ENCODE data around the gene NECAP2.
A peak's percentile ranks its signal among the peaks of the same experiment; 100 is the strongest.
"Not testable (repeated sequence)": the region's sequence is repeated elsewhere in the genome, so short reads cannot be mapped to it uniquely, and the experiment has no call there.

NECAP2 gene

DNA sequence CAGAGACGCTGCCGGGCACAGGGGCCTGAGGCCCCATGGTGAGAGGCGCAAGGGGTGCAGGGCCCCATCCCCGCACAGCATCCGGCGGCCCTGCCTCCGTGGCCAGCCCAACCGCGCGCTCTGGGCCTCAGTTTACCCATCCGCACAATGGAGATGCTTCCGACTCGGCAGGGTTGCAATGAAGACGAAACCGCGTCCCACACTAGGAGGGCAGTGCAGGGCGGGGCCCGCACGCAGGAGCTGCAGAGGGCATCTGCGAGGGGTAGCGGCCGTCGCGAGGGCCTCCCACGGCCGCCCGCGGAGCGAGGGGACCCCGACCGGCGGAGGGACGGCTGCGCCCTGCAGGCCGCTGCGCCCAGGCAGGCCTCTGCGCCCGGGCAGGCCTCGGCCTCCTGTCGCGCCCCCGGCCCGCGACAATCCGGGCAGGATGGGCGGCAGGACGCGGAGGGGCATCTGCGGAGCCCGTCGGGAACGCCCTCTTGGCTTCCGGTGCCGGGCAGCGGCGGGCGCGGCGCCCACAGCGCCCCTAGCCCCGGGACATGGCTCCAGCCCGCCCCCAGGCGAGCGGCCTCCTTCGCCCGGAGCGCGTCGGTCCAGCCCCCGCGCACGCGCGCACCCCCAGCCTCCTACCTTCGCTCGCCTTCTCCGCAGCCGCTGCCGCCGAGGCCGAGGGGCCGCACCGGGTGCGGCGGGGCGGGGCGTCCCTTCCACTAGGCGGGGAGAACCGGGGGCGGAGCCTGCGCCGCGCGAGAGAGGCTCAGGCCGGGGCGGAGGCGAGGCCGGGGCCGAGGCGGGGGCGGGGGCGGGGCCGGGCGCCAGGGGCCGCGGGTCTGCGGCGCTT, 58.3 kb downstream of the NECAP2 start:
- TF ChIP-seq, protein P1, sequence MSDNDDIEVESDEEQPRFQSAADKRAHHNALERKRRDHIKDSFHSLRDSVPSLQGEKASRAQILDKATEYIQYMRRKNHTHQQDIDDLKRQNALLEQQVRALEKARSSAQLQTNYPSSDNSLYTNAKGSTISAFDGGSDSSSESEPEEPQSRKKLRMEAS (IDR thresholded peaks at IDR 0.05; ENCODE audit: low read depth, low read length): 0 out of 2 replicates have a peak, but pooled peaks have one; percentile 34
- TF ChIP-seq MYC (IDR thresholded peaks at IDR 0.05; ENCODE audit: low read depth, low read length) (0 out of 2 replicates have a peak, but pooled peaks have one; percentile 29), POLR2A (IDR thresholded peaks at IDR 0.05; ENCODE audit: extremely low read depth, insufficient read length) (peak; percentile 13)
- TF ChIP-seq, protein P2, sequence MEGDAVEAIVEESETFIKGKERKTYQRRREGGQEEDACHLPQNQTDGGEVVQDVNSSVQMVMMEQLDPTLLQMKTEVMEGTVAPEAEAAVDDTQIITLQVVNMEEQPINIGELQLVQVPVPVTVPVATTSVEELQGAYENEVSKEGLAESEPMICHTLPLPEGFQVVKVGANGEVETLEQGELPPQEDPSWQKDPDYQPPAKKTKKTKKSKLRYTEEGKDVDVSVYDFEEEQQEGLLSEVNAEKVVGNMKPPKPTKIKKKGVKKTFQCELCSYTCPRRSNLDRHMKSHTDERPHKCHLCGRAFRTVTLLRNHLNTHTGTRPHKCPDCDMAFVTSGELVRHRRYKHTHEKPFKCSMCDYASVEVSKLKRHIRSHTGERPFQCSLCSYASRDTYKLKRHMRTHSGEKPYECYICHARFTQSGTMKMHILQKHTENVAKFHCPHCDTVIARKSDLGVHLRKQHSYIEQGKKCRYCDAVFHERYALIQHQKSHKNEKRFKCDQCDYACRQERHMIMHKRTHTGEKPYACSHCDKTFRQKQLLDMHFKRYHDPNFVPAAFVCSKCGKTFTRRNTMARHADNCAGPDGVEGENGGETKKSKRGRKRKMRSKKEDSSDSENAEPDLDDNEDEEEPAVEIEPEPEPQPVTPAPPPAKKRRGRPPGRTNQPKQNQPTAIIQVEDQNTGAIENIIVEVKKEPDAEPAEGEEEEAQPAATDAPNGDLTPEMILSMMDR (IDR thresholded peaks at IDR 0.05; ENCODE audit: low read depth, low read length): no peak
- peak; percentile 89 for DNase-seq (ENCODE audit: low read depth)
- H3K4me3 ChIP-seq (ENCODE audit: low read depth, low read length): peak overlapping the region; percentile 60

DNA sequence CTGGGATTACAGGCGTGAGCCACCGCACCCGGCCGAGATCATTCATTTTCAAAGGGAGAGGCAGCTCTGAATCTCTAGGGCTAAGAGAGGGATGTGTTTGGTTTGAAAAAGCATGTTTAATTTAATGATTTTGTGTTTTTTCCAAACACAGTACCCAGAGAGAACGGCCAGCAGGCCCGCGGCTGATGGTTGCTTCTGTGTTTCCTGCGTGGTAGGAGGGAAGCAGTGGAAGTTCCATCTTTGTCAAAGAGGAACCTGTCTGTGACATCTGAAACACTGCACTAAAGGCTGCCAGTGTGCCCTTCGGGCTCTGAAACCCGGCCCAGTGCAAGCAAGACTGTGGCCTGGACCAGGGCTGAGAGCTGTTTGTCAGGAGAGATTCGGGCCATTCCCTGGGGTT, 59.9 kb downstream of the NECAP2 start:
- not testable (repeated sequence) for DNase-seq (ENCODE audit: low read depth); H3K4me3 ChIP-seq (ENCODE audit: low read depth, low read length)

DNA sequence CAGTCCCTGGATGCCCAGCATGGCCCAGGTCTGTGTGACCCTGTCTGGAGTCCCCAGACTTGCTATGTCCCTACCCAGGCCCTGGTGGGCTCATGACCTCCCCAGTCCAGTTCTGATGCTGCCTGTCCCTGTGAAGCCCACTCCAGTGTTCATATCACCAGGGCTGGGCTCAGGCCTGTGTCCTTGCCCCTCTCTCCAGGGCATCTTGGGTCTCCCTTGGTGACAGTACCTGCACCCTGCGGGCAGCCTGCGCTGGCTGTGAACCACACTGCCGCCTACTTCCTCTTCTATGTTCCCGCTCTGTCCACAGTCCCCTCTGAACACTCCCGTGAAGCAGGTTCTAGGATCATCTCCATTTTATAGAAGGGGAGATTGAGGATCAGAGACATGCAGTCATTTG, 60.5 kb downstream of the NECAP2 start:
- H3K4me3 ChIP-seq (ENCODE audit: low read depth, low read length): not testable (repeated sequence)
- peak; percentile 34 for DNase-seq (ENCODE audit: low read depth)

DNA sequence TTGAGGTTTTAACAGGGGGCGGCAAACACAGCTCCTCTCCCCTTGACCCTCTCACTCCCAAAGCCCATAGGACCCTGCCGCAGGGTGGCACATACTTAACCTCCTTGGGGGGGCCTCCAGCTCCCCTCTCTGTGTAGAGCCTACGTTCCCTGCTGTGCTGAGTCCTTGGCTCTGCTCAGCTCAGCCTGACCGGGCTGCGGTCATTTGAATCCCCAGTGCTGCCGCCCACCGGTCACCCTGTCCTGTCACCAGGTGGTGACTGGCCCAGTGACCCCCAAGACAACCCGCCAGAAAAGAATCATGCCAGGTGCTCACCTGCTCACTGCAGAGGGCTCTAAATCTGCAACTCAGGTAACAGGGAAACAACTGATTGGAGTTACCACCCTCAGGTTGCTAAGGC, 60.9 kb downstream of the NECAP2 start:
- not testable (repeated sequence) for H3K4me3 ChIP-seq (ENCODE audit: low read depth, low read length)

DNA sequence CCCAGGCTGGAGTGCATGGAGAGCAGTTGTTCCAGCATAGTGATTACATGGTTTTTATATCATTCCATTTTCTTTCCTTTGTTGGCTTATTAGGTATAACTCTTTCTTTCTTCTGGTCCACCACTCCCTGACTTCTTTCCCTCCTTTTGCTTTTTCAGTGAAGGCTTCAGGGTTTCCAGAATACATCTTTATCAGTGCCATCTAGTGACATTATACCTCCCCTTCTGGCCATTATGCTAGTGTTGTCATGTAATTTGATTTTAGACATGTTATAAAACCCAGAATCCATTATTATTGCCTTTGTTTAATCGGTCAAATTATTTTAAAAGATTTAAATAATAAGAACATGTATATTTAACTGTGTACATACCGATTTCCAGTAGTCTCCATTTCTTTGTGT, 63.0 kb downstream of the NECAP2 start:
- TF ChIP-seq MYC (IDR thresholded peaks at IDR 0.05; ENCODE audit: low read depth, low read length) (no peak), POLR2A (IDR thresholded peaks at IDR 0.05; ENCODE audit: extremely low read depth, insufficient read length) (no peak)
- TF ChIP-seq, protein P2 (IDR thresholded peaks at IDR 0.05; ENCODE audit: low read depth, low read length): no peak
- TF ChIP-seq, protein P1 (IDR thresholded peaks at IDR 0.05; ENCODE audit: low read depth, low read length): no peak
- H3K4me3 ChIP-seq (ENCODE audit: low read depth, low read length): no peak overlapping the region
- no peak for DNase-seq (ENCODE audit: low read depth)

More for the DNA sequence above, 60.9 kb downstream of the NECAP2 start:
- not testable (repeated sequence) for DNase-seq (ENCODE audit: low read depth)

DNA sequence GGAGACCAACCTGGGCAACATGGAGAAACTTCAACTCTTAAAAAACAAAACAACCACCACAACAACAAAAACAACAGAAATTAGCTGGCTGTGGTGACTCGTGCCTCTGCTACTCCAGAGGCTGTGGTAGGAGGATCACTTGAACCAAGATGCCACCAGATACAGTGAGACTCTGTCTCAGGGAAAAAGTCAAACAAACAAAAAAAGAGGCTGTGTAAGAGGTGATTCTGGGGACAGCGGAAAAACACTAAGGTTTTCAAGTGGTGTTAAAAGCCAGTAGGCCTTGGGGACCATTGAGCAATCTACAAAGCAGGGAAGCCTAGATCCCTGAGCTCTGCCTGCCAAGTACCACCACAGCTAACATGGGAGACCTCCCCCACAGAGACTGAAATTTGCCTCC, 65.3 kb downstream of the NECAP2 start:
- DNase-seq (ENCODE audit: low read depth); H3K4me3 ChIP-seq (ENCODE audit: low read depth, low read length): not testable (repeated sequence)

DNA sequence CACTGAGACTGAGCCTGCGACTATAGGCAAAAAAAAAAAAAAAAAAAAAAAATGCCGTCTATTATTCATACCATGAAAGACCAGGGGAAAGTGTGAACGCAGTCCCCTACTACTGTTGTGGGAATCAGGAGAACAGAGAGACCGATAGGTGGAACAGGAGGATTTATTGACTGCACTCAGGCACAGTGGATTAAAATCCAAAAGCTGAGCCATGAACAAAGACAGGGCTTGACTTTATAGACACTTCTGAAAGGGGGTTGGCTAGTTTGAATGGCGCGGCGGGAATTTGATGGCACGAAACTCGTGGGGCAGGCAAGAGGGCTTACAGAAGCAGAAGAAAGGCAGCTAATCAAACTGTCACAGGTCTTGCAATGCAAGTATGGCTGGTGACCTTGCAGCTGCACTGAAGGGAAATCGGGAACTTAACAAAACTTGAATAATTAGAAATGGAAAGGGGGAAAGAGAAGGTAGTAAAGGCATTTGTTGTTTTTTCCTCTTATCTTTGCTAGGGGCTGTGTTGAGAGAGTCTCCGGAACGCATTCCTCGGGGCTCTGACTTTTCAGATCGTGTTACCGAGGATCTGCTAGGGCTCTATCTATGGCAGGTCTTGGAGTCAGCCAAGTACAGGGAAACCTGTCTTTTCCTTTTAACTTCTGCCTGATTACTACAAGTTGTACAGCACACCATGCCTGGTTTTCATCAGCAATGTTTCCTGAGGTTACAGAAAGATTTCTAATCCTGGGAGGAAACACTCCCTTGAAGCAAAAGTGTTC, 66.0 kb downstream of the NECAP2 start:
- not testable (repeated sequence) for H3K4me3 ChIP-seq (ENCODE audit: low read depth, low read length)
- peak; percentile 14 for DNase-seq (ENCODE audit: low read depth)

DNA sequence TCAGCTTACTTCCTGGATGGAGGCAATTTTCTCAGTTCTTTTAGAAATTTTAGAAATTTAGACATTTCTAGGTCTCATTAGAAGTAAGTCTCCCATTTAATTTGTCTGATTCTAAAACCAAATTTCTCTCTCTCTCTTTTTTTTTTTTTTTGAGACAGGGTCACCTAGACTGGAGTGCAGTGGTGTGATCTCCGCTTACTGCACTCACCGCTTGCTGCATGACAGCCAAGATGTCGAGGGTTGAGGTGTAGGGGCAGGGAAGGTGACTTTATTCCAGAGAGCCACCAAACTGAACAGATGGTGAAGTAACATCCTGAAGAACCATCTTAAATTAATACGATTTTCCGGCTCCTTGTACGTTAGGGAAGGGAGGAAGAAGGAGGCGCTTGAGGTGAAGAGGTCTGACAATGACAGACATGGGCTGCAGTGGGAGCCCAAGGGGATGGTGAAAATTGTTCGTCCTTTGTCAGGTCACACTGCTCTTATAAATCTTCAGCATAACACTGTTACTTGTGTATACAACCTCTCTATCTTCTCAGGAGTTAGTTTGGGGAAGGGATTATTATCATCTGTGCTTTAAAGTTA, 68.4 kb downstream of the NECAP2 start:
- H3K4me3 ChIP-seq (ENCODE audit: low read depth, low read length); DNase-seq (ENCODE audit: low read depth): not testable (repeated sequence)
